Left colon (tissue), 2 donors: ENCODE data around the gene CTSA. TPM values are rescaled to one million over a fixed set of nuclear protein-coding genes. Genes with fewer than 3 reads are reported as not detected.
"Not testable (repeated sequence)": the region's sequence is repeated elsewhere in the genome, so short reads cannot be mapped to it uniquely, and the experiment has no call there.

ENCODE experiments used
- ATAC-seq: fragments of 200-7000 bp; cut with Tn5 transposase; one replicate; pipeline ENCODE4 v1.9.1; 2020; ENCODE audit warnings: mild to moderate bottlenecking, moderate library complexity
- DNase-seq, 2 donors: peaks; one replicate each; pipeline ENCODE4 v3.0.0-alpha.2; 2020
- intact Hi-C, 2 donors: fragments of 100-400 bp; cut with DNase I in 1 of 2; cut with micrococcal nuclease in 1 of 2; formaldehyde crosslinking; loops; one replicate each; pipeline versions ENCODE4 v1.11.2 to v1.14.0; 2022; cut with DNase I, micrococcal nuclease
- total RNA-seq, 2 donors: library from RNA; stranded (reverse); fragmentation: NEBNext Ultra II Directional; extraction: Animal tissue kit (Norgen Biotek cat#: 25700); gene quantifications; one replicate each; pipeline ENCODE4 v1.2.1, GENCODE V29; 2021
- donor health status: DM: no; HTN: no; CAD: no.
- donor health status: DM: yes; HTN: yes; CAD: no.

CTSA gene
- total RNA-seq, 2 donors from 2014 or later: 513 to 538 TPM

GRCh38 chr20:45861221-45862075 lies 29.7 kb upstream of the CTSA start:
- peak; percentile 26 for ATAC-seq
- intact Hi-C loops: no loop called here
- DNase-seq: peak in 1 of 2 donors; percentile 32

- ATAC-seq (peak; percentile 66), DNase-seq (no peak)
- intact Hi-C loops: no loop called here
Measured at GRCh38 chr20:45863543-45864470, 27.3 kb upstream of the CTSA start.

- no peak for ATAC-seq
- DNase-seq: no peak
- intact Hi-C loops: no loop called here
Measured at GRCh38 chr20:45866454-45866853, 24.7 kb upstream of the CTSA start.

GRCh38 chr20:45867136-45867818 lies 23.9 kb upstream of the CTSA start:
- DNase-seq (no peak), ATAC-seq (peak; percentile 80)
- intact Hi-C loops: no loop called here

GRCh38 chr20:45867819-45868176 lies 23.3 kb upstream of the CTSA start:
- intact Hi-C loops: no loop called here
- peak; percentile 44 for ATAC-seq
- no peak for DNase-seq

- intact Hi-C loops: no loop called here
- DNase-seq (no peak), ATAC-seq (no peak)
Measured at GRCh38 chr20:45872626-45873025, 18.5 kb upstream of the CTSA start.

- ATAC-seq (no peak), DNase-seq (no peak)
- intact Hi-C loops: no loop called here
Measured at GRCh38 chr20:45873409-45874103, 17.6 kb upstream of the CTSA start.

GRCh38 chr20:45874104-45874481 lies 17.0 kb upstream of the CTSA start:
- DNase-seq, ATAC-seq, intact Hi-C loops: not testable (repeated sequence)

- intact Hi-C loops: no loop called here
Measured at GRCh38 chr20:45874576-45874975, 16.6 kb upstream of the CTSA start.

GRCh38 chr20:45878076-45878761 lies 12.9 kb upstream of the CTSA start:
- ATAC-seq (no peak), DNase-seq (no peak)
- intact Hi-C loops: no loop called here

More at GRCh38 chr20:45874576-45874975, 16.6 kb upstream of the CTSA start:
- ATAC-seq (no peak), DNase-seq (no peak)

- DNase-seq (peak; percentile 99), ATAC-seq (peak; percentile 98)
- intact Hi-C loops: no loop called here
Measured at GRCh38 chr20:45880988-45881788, 9.9 kb upstream of the CTSA start, which contains the start of gene ZSWIM1. ZSWIM1 (plus strand) TSS chr20:45881227; CDS start chr20:45882593, 1,366 bp downstream.

GRCh38 chr20:45882469-45883099 lies 8.6 kb upstream of the CTSA start:
- ATAC-seq: no peak
- DNase-seq: no peak
- intact Hi-C loops: no loop called here

- intact Hi-C loops: no loop called here
- DNase-seq (no peak), ATAC-seq (no peak)
Measured at GRCh38 chr20:45883100-45883469, 8.1 kb upstream of the CTSA start.

- intact Hi-C loops: no loop called here
- DNase-seq (no peak), ATAC-seq (no peak)
Measured at GRCh38 chr20:45886590-45887345, 4.4 kb upstream of the CTSA start.

- intact Hi-C loops: no loop called here
- DNase-seq (no peak), ATAC-seq (no peak)
Measured at GRCh38 chr20:45887346-45887715, 3.8 kb upstream of the CTSA start, which contains the start of gene SPATA25. SPATA25 (minus strand) TSS chr20:45887622; CDS start chr20:45887590, 32 bp downstream.

- intact Hi-C loops: no loop called here
Measured at GRCh38 chr20:45888681-45889080, 2.5 kb upstream of the CTSA start.

More at GRCh38 chr20:45888681-45889080, 2.5 kb upstream of the CTSA start:
- ATAC-seq: no peak
- no peak for DNase-seq
